Liver (tissue), 9 donors: Measurements from ENCODE around the gene LMLN. TPM values are rescaled to one million over a fixed set of nuclear protein-coding genes. Genes with fewer than 3 reads are reported as not detected.

Experiments
- DNase-seq: peaks from one replicate; pipeline ENCODE4 v3.0.0-alpha.2; 2017; ENCODE audit warnings: low spot score
- H3K27ac ChIP-seq, 2 donors: one replicate each; pipeline ENCODE4 v1.7.0; 2013; ENCODE audit warnings: inconsistent platforms in 2 of 2, low read length in 2 of 2, control low read depth in 1 of 2, low read depth in 1 of 2, mild to moderate bottlenecking in 1 of 2
- H3K27me3 ChIP-seq, 4 donors: one replicate each; pipeline versions ENCODE4 v1.6.1 to v1.7.0; 2013; ENCODE audit warnings: low read length in 3 of 4, inconsistent platforms in 1 of 4, mild to moderate bottlenecking in 1 of 4, moderate library complexity in 1 of 4; ENCODE audit not compliant: control insufficient read depth in 4 of 4, insufficient read depth in 4 of 4
- H3K36me3 ChIP-seq, 4 donors: one replicate each; pipeline versions ENCODE4 v1.6.1 to v1.7.0; 2013; ENCODE audit warnings: low read length in 3 of 4, mild to moderate bottlenecking in 3 of 4, low read depth in 1 of 4, moderate library complexity in 1 of 4; ENCODE audit not compliant: control insufficient read depth in 4 of 4, insufficient read depth in 3 of 4
- H3K4me1 ChIP-seq, 4 donors: one replicate each; pipeline versions ENCODE4 v1.6.1 to v1.7.0; 2013; ENCODE audit warnings: low read length in 3 of 4, mild to moderate bottlenecking in 3 of 4, moderate library complexity in 1 of 4; ENCODE audit not compliant: control insufficient read depth in 4 of 4, insufficient read depth in 4 of 4
- H3K4me3 ChIP-seq, 3 donors: one replicate each; pipeline versions ENCODE4 v1.6.1 to v1.7.0; 2013; ENCODE audit warnings: low read length in 3 of 3, control low read depth in 1 of 3, low read depth in 1 of 3, mild to moderate bottlenecking in 1 of 3
- H3K9ac ChIP-seq, 2 donors: one replicate each; pipeline ENCODE4 v1.7.0; 2013; ENCODE audit warnings: low read length in 2 of 2, mild to moderate bottlenecking in 2 of 2, moderate library complexity in 2 of 2, control low read depth in 1 of 2, low read depth in 1 of 2
- H3K9me3 ChIP-seq, 4 donors: one replicate each; pipeline versions ENCODE4 v1.6.1 to v1.7.0; 2013; ENCODE audit warnings: low read length in 3 of 4; ENCODE audit not compliant: control insufficient read depth in 4 of 4
- EGR1 ChIP-seq, 2 donors: IDR thresholded peaks; 2 replicates each; pipeline ENCODE4 v1.6.1; 2016 to 2018; ENCODE audit warnings: antibody characterized with exemption in 2 of 2, low read depth in 2 of 2
- FOXA1 ChIP-seq: IDR thresholded peaks from 2 replicates; pipeline ENCODE4 v1.6.1; 2016; ENCODE audit warnings: antibody characterized with exemption
- FOXA2 ChIP-seq: IDR thresholded peaks from 2 replicates; pipeline ENCODE4 v1.6.1; 2016; ENCODE audit warnings: antibody characterized with exemption
- GABPA ChIP-seq, 2 donors: IDR thresholded peaks in 1 of 2; conservative IDR thresholded peaks in 1 of 2; 2 replicates each; pipeline ENCODE4 v1.6.1; 2016; ENCODE audit warnings: antibody characterized with exemption in 2 of 2, mild to moderate bottlenecking in 1 of 2, moderate library complexity in 1 of 2
- HNF4A ChIP-seq, 2 donors: conservative IDR thresholded peaks; 2 replicates each; pipeline ENCODE4 v1.6.1; 2016; ENCODE audit warnings: antibody characterized with exemption in 2 of 2, mild to moderate bottlenecking in 2 of 2
- HNF4G ChIP-seq: IDR thresholded peaks from 2 replicates; pipeline ENCODE4 v1.6.1; 2016; ENCODE audit warnings: antibody characterized with exemption
- JUND ChIP-seq, 2 donors: IDR thresholded peaks; 2 replicates each; pipeline ENCODE4 v1.6.1; 2016; ENCODE audit warnings: antibody characterized with exemption in 2 of 2
- MAX ChIP-seq: IDR thresholded peaks from 2 replicates; pipeline ENCODE4 v1.6.1; 2016; ENCODE audit warnings: antibody characterized with exemption
- NR2F2 ChIP-seq: IDR thresholded peaks from 2 replicates; pipeline ENCODE4 v1.6.1; 2016; ENCODE audit warnings: antibody characterized with exemption
- RAD21 ChIP-seq, 2 donors: IDR thresholded peaks; 2 replicates each; pipeline ENCODE4 v1.6.1; 2016; ENCODE audit warnings: antibody characterized with exemption in 2 of 2, mild to moderate bottlenecking in 2 of 2
- REST ChIP-seq: IDR thresholded peaks from 2 replicates; pipeline ENCODE4 v1.6.1; 2016; ENCODE audit warnings: antibody characterized with exemption, mild to moderate bottlenecking
- RXRA ChIP-seq, 2 donors: IDR thresholded peaks; 2 replicates each; pipeline ENCODE4 v1.6.1; 2017 to 2018; ENCODE audit warnings: antibody characterized with exemption in 2 of 2, mild to moderate bottlenecking in 1 of 2
- SP1 ChIP-seq: IDR thresholded peaks from 2 replicates; pipeline ENCODE4 v1.6.1; 2018; ENCODE audit warnings: antibody characterized with exemption, mild to moderate bottlenecking
- TAF1 ChIP-seq: conservative IDR thresholded peaks from 2 replicates; pipeline ENCODE4 v1.6.1; 2016; ENCODE audit warnings: antibody characterized with exemption, mild to moderate bottlenecking
- YY1 ChIP-seq: IDR thresholded peaks from 2 replicates; pipeline ENCODE4 v1.6.1; 2016; ENCODE audit warnings: antibody characterized with exemption, mild to moderate bottlenecking
- WGBS: extraction: QIAGEN DNeasy Blood & Tissue Kit; methylation state at CpG from one replicate; pipeline ENCODE4 v1.1.7; 2013; 5-methylcytosine and 5-hydroxymethylcytosine counted together
- polyA plus RNA-seq, 2 donors: library from polyadenylated mRNA; stranded (reverse) in 1 of 2; unstranded in 1 of 2; fragments of 200-250 nt in 1 of 2; fragments of >200 nt in 1 of 2; fragmentation: Nextera tagmentation in 1 of 2; extraction: Ambion mirVana in 1 of 2; gene quantifications; one replicate each; pipeline versions ENCODE4 v1.2.1 to v1.2.3, GENCODE V29; 2013 to 2015
- total RNA-seq, 2 donors: library from RNA; depleted of rRNA; stranded (reverse); fragments of >200 nt; gene quantifications; one replicate each; pipeline ENCODE4 v1.2.3, GENCODE V29; 2014
- TF ChIP-seq, protein P1 (sequence below): fragments of 150-350 bp; IDR thresholded peaks from 2 replicates; pipeline ENCODE4 v1.5.1; 2017; ENCODE audit warnings: improper control_type of control experiment, low read depth, low read length; ENCODE audit not compliant: missing input control
- TF ChIP-seq, protein P2 (sequence below): IDR thresholded peaks from 2 replicates; pipeline ENCODE4 v1.6.1; 2016; ENCODE audit warnings: antibody characterized with exemption
- TF ChIP-seq, protein P3 (sequence below): IDR thresholded peaks from 2 replicates; pipeline ENCODE4 v1.6.1; 2016; ENCODE audit warnings: antibody characterized with exemption
- donor health status: healthy.
- donor health status: healthy.
- donor health status: healthy.
- donor health status: healthy.
- donor health status: healthy.

Gene LMLN
- total and polyA plus RNA-seq, 4 donors, result 0.90 to 3.2 (median 1.8) TPM

- TF ChIP-seq EGR1 (IDR thresholded peaks at IDR 0.05; ENCODE audit: low read depth in 2 of 2), result no peak
Measured at GRCh38 chr3:198026620-198027019, 66.6 kb downstream of the LMLN start (continued).

DNA sequence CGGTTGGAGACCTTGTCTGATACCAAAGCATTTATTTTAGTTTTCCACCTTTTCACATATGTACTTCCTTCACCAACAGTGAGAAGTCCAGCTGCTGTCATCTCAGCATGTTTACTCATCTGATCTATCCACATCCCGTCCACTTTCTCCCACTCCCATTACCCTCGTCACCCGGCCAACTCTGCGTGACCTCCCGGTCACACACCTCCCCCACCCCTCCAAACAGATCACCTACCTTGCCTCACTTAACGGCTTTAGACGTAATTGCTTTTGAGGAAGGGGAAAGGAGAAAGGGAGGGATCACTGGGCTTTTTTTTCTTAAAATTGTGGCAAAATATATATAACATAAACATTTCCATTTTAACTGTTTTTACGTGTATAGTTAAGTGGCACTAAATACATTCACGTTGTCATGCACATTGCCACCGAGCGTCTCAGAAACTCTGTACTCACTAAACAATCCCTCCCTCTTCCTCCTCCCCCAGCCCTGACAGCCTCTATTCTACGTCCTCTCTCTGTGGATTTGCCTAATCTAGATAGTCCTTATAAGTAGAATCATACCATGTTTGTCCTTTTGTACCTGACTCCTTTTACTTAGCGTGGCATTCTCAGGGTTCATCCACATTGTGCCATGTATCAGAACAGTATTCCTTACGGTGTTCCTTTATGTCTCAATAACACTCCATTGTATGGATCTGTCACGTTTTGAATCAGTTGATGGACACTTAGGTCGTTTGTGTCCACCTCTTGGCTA is 67.2 kb downstream of the LMLN start:
- no peaks in the 10 kb centered on the region for H3K9me3 ChIP-seq
- 85% methylated on average over 17 of the region's 17 CpGs for WGBS

GRCh38 chr3:198027799-198028390 is 67.9 kb downstream of the LMLN start:
- peaks cover 0 to 3% (median 0%) of the 10 kb centered on the region in 4 donors for H3K36me3 ChIP-seq
- no peak overlapping the region for H3K4me3 ChIP-seq
- H3K9ac ChIP-seq, result no peak overlapping the region
- TF ChIP-seq GABPA (IDR thresholded peaks at IDR 0.05 in 1 of 2, conservative IDR thresholded peaks at IDR 0.05 in 1 of 2), result no peak
- no peak for TF ChIP-seq JUND (IDR thresholded peaks at IDR 0.05)
- TF ChIP-seq FOXA1, result no peak
- peak; percentile 80 for TF ChIP-seq HNF4G
- TF ChIP-seq SP1, result peak; percentile 75
- TF ChIP-seq, protein P1, sequence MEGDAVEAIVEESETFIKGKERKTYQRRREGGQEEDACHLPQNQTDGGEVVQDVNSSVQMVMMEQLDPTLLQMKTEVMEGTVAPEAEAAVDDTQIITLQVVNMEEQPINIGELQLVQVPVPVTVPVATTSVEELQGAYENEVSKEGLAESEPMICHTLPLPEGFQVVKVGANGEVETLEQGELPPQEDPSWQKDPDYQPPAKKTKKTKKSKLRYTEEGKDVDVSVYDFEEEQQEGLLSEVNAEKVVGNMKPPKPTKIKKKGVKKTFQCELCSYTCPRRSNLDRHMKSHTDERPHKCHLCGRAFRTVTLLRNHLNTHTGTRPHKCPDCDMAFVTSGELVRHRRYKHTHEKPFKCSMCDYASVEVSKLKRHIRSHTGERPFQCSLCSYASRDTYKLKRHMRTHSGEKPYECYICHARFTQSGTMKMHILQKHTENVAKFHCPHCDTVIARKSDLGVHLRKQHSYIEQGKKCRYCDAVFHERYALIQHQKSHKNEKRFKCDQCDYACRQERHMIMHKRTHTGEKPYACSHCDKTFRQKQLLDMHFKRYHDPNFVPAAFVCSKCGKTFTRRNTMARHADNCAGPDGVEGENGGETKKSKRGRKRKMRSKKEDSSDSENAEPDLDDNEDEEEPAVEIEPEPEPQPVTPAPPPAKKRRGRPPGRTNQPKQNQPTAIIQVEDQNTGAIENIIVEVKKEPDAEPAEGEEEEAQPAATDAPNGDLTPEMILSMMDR, result no peak
- TF ChIP-seq RXRA (IDR thresholded peaks at IDR 0.05), result peak; percentile 82 to 86
- no peak for TF ChIP-seq FOXA2
- TF ChIP-seq, protein P2, sequence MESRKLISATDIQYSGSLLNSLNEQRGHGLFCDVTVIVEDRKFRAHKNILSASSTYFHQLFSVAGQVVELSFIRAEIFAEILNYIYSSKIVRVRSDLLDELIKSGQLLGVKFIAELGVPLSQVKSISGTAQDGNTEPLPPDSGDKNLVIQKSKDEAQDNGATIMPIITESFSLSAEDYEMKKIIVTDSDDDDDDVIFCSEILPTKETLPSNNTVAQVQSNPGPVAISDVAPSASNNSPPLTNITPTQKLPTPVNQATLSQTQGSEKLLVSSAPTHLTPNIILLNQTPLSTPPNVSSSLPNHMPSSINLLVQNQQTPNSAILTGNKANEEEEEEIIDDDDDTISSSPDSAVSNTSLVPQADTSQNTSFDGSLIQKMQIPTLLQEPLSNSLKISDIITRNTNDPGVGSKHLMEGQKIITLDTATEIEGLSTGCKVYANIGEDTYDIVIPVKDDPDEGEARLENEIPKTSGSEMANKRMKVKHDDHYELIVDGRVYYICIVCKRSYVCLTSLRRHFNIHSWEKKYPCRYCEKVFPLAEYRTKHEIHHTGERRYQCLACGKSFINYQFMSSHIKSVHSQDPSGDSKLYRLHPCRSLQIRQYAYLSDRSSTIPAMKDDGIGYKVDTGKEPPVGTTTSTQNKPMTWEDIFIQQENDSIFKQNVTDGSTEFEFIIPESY, result no peak
- no peak for TF ChIP-seq RAD21 (IDR thresholded peaks at IDR 0.05)
- TF ChIP-seq, protein P3, sequence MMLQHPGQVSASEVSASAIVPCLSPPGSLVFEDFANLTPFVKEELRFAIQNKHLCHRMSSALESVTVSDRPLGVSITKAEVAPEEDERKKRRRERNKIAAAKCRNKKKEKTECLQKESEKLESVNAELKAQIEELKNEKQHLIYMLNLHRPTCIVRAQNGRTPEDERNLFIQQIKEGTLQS, result no peak
- TF ChIP-seq EGR1 (IDR thresholded peaks at IDR 0.05; ENCODE audit: low read depth in 2 of 2), result no peak
- TF ChIP-seq HNF4A (conservative IDR thresholded peaks at IDR 0.05), result peak; percentile 91 to 93
- TF ChIP-seq REST, result no peak
- no peak for TF ChIP-seq TAF1
- peak; percentile 21 for TF ChIP-seq YY1
- no peak for TF ChIP-seq MAX
- TF ChIP-seq NR2F2, result no peak
- no peak overlapping the region for H3K27ac ChIP-seq
- 81% methylated on average over 13 of the region's 13 CpGs for WGBS
- H3K9me3 ChIP-seq, result no peaks in the 10 kb centered on the region
- no peaks in the 10 kb centered on the region for H3K27me3 ChIP-seq
- no peaks in the 10 kb centered on the region for H3K4me1 ChIP-seq
- no peak for DNase-seq

More for the DNA sequence above, 67.2 kb downstream of the LMLN start:
- Histone ChIP-seq H3K4me3 (no peak overlapping the region), H3K4me1 (no peaks in the 10 kb centered on the region), H3K27ac (no peak overlapping the region), H3K27me3 (no peaks in the 10 kb centered on the region), H3K9ac (no peak overlapping the region), H3K36me3 (peaks cover 0 to 3% (median 0%) of the 10 kb centered on the region in 4 donors)
- TF ChIP-seq YY1, result no peak
- TF ChIP-seq JUND (IDR thresholded peaks at IDR 0.05), result no peak
- peak in 1 of 2 donors; percentile 29 for TF ChIP-seq HNF4A (conservative IDR thresholded peaks at IDR 0.05)
- TF ChIP-seq MAX, result no peak
- TF ChIP-seq FOXA2, result peak; percentile 9
- peak; percentile 52 to 69 for TF ChIP-seq RXRA (IDR thresholded peaks at IDR 0.05)
- no peak for DNase-seq
